ENCODE data around the gene CMC1.

Gene CMC1

DNA sequence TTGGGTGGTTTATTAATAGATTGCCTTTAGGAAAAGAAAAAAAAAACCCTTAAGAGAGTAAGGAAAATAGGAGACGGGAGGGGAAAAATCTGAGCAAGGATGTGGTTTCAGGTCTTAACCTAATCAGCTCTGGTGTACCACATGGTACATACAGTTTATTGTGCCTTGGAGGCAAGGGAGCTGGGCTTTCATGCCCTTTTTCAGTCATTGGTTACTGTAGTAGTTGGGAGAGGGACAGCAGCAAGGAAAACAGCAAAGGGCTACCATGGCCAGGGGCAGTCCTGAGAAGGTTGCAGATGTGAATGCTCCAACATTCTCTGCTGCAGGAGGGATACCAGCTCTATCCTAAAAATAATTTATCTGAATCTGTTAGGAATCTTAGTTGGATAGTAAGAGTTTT is 5.9 kb downstream of the CMC1 start:
- no peaks in the 10 kb centered on the region for H3K36me3 ChIP-seq
- H3K9me3 ChIP-seq = no peaks in the 10 kb centered on the region
- no peak overlapping the region for H3K4me3 ChIP-seq
- no peak for DNase-seq
- H3K4me1 ChIP-seq = peaks cover 0 to 22% (median 8%) of the 10 kb centered on the region in 4 donors
- H3K27me3 ChIP-seq = no peaks in the 10 kb centered on the region
- intact Hi-C loops (cut with DNase I; ENCODE audit: low total_unique reads) = no loop called here
- TF ChIP-seq CTCF (IDR thresholded peaks at IDR 0.05) = no peak
- H3K27ac ChIP-seq = no peak overlapping the region

DNA sequence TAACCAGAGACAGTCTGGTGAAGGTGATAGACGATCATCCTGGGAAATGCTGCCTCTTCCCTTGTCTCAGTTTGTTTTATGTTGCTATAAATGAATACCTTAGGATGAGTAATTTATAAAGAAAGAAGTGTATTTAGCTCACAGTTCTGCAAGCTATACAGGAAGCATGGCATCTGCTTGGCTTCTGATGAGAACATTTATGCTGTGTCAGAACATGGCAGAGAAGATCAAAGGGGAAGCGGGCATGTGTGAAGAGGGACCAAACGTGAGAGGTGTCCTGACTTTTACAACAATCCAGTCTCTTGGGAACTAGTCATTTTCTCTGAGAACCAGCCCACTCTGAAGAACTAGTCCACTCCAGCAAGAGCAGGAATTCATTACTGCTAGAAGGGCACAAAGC is 9.6 kb downstream of the CMC1 start:
- intact Hi-C loops (cut with DNase I; ENCODE audit: low total_unique reads) = no loop called here
- Histone ChIP-seq H3K36me3 (no peaks in the 10 kb centered on the region), H3K9me3 (no peaks in the 10 kb centered on the region), H3K4me3 (no peak overlapping the region), H3K4me1 (peaks cover 0 to 11% (median 5%) of the 10 kb centered on the region in 4 donors), H3K27ac (no peak overlapping the region), H3K27me3 (no peaks in the 10 kb centered on the region)
- DNase-seq = no peak
- no peak for TF ChIP-seq CTCF (IDR thresholded peaks at IDR 0.05)

DNA sequence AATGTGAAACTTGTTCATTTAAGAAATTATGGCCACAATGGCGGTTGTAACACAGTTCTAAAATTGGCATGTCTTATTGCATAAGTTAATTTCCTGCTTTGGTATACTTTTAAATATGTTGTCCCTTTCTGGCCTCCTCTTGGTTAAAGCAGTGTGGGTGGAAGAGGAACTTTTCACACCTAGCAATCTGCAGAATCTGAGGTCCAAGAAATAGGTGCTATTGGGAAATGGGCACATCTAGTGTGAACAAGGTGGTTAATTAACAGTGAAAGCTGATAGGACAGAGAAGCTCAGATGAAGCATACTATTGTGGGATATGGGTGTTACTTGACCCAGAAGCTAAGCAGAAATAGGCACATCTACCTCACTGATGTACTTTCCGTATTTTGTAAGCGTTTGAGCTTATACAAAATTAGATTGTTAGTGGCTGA is 10.6 kb downstream of the CMC1 start:
- TF ChIP-seq CTCF (IDR thresholded peaks at IDR 0.05) = no peak
- H3K4me3 ChIP-seq = no peak overlapping the region
- H3K4me1 ChIP-seq = peaks cover 0 to 5% (median 2%) of the 10 kb centered on the region in 4 donors
- H3K36me3 ChIP-seq = no peaks in the 10 kb centered on the region
- H3K9me3 ChIP-seq = no peaks in the 10 kb centered on the region
- DNase-seq = no peak
- no peaks in the 10 kb centered on the region for H3K27me3 ChIP-seq
- intact Hi-C loops (cut with DNase I; ENCODE audit: low total_unique reads) = no loop called here
- H3K27ac ChIP-seq = no peak overlapping the region

- TF ChIP-seq CTCF (IDR thresholded peaks at IDR 0.05) = no peak
- DNase-seq = no peak
- no peaks in the 10 kb centered on the region for H3K36me3 ChIP-seq
- intact Hi-C loops (cut with DNase I; ENCODE audit: low total_unique reads) = no loop called here
- H3K27ac ChIP-seq = no peak overlapping the region
- no peaks in the 10 kb centered on the region for H3K4me1 ChIP-seq
- H3K27me3 ChIP-seq = no peaks in the 10 kb centered on the region
- H3K9me3 ChIP-seq = no peaks in the 10 kb centered on the region
- H3K4me3 ChIP-seq = no peak overlapping the region
Observed at GRCh38 chr3:28253040-28253715, 11.8 kb downstream of the CMC1 start.

- intact Hi-C loops (cut with DNase I; ENCODE audit: low total_unique reads) = no loop called here
- no peak for TF ChIP-seq CTCF (IDR thresholded peaks at IDR 0.05)
- Histone ChIP-seq H3K27ac (no peak overlapping the region), H3K9me3 (no peaks in the 10 kb centered on the region), H3K36me3 (peaks cover 9 to 14% (median 9%) of the 10 kb centered on the region in 3 donors), H3K4me3 (no peak overlapping the region), H3K27me3 (no peaks in the 10 kb centered on the region), H3K4me1 (no peaks in the 10 kb centered on the region)
- no peak for DNase-seq
Observed at GRCh38 chr3:28262001-28262400, 20.6 kb downstream of the CMC1 start.

GRCh38 chr3:28265641-28266040 is 24.2 kb downstream of the CMC1 start:
- no peaks in the 10 kb centered on the region for H3K9me3 ChIP-seq
- no peaks in the 10 kb centered on the region for H3K4me1 ChIP-seq
- intact Hi-C loops (cut with DNase I; ENCODE audit: low total_unique reads) = no loop called here
- TF ChIP-seq CTCF (IDR thresholded peaks at IDR 0.05) = no peak
- H3K27me3 ChIP-seq = no peaks in the 10 kb centered on the region
- no peak overlapping the region for H3K27ac ChIP-seq
- H3K4me3 ChIP-seq = no peak overlapping the region
- DNase-seq = no peak
- peaks cover 9 to 23% (median 16%) of the 10 kb centered on the region in 3 donors for H3K36me3 ChIP-seq

Data from tibial artery (tissue), 4 donors.